Lower leg skin (tissue), 3 donors: Measurements from ENCODE around the gene CFAP107.

Source experiments
- POLR2A ChIP-seq, 2 donors: fragments of 450-650 bp; IDR thresholded peaks; one replicate each; pipeline ENCODE4 v1.6.1; 2016 to 2017; ENCODE audit warnings: antibody characterized with exemption in 2 of 2, mild to moderate bottlenecking in 1 of 2, moderate library complexity in 1 of 2
- TF ChIP-seq, protein P1 (sequence below), 3 donors: fragments of 450-650 bp; IDR thresholded peaks; one replicate each; pipeline ENCODE4 v1.5.1; 2016; ENCODE audit warnings: antibody characterized with exemption in 3 of 3, mild to moderate bottlenecking in 3 of 3, moderate library complexity in 2 of 3

GRCh38 chr1:12696658-12697057 lies 49.3 kb upstream of the CFAP107 start:
- TF ChIP-seq, protein P1, sequence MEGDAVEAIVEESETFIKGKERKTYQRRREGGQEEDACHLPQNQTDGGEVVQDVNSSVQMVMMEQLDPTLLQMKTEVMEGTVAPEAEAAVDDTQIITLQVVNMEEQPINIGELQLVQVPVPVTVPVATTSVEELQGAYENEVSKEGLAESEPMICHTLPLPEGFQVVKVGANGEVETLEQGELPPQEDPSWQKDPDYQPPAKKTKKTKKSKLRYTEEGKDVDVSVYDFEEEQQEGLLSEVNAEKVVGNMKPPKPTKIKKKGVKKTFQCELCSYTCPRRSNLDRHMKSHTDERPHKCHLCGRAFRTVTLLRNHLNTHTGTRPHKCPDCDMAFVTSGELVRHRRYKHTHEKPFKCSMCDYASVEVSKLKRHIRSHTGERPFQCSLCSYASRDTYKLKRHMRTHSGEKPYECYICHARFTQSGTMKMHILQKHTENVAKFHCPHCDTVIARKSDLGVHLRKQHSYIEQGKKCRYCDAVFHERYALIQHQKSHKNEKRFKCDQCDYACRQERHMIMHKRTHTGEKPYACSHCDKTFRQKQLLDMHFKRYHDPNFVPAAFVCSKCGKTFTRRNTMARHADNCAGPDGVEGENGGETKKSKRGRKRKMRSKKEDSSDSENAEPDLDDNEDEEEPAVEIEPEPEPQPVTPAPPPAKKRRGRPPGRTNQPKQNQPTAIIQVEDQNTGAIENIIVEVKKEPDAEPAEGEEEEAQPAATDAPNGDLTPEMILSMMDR (IDR thresholded peaks at IDR 0.05): no peak
- TF ChIP-seq POLR2A (IDR thresholded peaks at IDR 0.05): no peak
